ENCODE data around the gene ADARB2.

The ADARB2 gene

GRCh38 chr10:1643908-1644179, 93.5 kb downstream of the ADARB2 start:
- no peak for DNase-seq (ENCODE audit: low read depth in 1 of 2, low spot score in 1 of 2)

DNA sequence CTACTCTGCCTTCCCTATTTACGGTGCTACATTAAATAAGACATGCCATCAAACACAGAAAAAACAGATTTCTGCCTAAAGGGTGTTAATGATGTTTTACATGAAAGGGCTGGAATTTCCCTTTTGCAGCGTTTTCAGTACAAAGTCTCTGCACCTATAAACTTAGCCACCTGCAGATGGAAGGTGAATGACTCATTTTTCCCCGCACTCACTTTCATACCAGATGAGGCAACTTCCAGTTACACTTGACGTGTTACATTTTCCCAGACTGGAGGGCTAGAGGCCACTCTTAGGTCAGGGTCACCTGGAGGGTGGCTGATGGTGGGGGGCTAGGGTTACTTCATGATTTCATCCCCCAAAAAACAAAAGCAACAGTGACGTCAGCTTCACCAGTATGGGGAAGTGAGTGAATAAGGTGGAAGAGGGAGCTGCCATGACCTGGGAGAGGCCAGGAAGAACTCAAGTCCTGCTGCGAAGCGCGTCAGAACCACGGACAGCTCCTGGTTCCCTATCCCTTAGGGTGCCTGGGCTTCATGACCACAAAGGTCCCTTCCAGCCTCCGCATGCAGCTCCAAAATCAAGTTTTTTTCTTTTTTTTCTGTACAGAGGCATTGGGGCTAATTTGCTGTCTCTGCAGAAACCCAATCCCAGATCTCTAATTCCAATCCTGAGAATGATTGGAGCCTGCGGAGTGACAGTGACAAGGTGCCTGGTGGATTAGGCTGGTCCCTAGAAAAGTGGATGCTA, 94.0 kb downstream of the ADARB2 start:
- peak in 1 of 2 donors; percentile 27 for DNase-seq (ENCODE audit: low read depth in 1 of 2, low spot score in 1 of 2)

GRCh38 chr10:1642600-1643160, 94.6 kb downstream of the ADARB2 start:
- no peak for DNase-seq (ENCODE audit: low read depth in 1 of 2, low spot score in 1 of 2)

DNA sequence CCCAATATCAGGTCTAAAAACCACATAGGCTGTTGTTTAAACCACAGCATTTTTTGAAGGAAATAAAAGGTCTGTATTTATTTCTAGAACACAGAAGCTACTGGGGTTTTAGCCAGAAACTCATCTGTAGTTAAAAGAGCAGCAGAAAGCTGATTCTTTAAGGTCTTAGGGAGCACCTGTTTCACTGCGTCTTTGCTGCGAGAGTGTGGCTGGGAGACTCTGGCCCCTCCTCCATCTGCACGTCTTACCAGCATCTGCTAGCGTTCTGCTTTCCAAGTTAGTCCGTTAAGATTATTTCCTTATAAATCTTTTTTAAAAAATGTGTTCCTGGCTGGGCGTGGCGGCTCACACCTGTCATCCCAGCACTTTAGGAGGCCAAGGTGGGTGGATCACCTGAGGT, 95.9 kb downstream of the ADARB2 start:
- DNase-seq (ENCODE audit: low read depth in 1 of 2, low spot score in 1 of 2), result no peak

GRCh38 chr10:1638889-1639419, 98.4 kb downstream of the ADARB2 start:
- DNase-seq (ENCODE audit: low read depth in 1 of 2, low spot score in 1 of 2), result no peak

GRCh38 chr10:1635340-1635739, 102.0 kb downstream of the ADARB2 start:
- no peak for DNase-seq (ENCODE audit: low read depth in 1 of 2, low spot score in 1 of 2)

DNA sequence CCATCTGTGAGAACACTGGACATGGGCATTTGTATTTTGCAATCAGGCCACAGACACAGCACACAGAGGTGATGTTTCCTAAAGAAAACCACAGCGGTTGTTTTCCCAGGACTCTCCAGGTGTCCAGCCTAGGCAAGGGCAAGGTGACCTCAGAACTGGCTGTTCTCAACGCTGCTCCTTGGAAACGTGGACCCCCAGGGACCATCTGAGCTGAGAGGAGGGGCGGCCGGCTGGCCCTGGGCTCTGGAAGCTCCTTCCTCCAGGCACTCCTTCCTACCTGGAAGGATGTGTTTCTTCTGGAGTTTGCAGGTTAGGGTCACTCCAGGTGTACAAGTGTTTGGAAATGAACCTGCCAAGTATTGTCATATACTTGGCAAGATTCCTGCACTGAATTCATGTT, 103.1 kb downstream of the ADARB2 start:
- no peak for DNase-seq (ENCODE audit: low read depth in 1 of 2, low spot score in 1 of 2)

DNA sequence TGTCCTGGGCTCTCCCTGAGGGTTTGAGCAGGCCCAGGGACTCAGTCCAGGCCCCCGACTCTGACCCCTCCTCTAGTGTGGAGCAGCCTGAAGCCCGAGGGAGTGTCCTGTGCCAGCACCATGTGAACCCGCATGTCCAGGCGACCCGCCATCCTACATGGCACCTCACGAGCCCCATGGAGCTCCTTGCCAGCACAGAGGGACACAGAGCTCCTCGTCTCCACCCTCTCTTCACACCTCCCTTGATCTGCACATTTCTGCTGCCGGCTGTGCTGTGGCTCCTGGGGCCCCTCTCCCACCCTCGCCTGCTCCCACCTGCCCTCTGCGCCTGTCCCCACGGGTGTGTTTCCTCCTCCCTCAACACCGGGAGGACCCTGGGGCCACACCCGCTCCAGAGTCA, 103.5 kb downstream of the ADARB2 start:
- no peak for DNase-seq (ENCODE audit: low read depth in 1 of 2, low spot score in 1 of 2)

- no peak for DNase-seq (ENCODE audit: low read depth in 1 of 2, low spot score in 1 of 2)
Measured at GRCh38 chr10:1632596-1632995, 104.7 kb downstream of the ADARB2 start.

- no peak for DNase-seq (ENCODE audit: low read depth in 1 of 2, low spot score in 1 of 2)
Measured at GRCh38 chr10:1632141-1632540, 105.2 kb downstream of the ADARB2 start.

- DNase-seq (ENCODE audit: low read depth in 1 of 2, low spot score in 1 of 2), result no peak
Measured at GRCh38 chr10:1631282-1631681, 106.0 kb downstream of the ADARB2 start.

DNA sequence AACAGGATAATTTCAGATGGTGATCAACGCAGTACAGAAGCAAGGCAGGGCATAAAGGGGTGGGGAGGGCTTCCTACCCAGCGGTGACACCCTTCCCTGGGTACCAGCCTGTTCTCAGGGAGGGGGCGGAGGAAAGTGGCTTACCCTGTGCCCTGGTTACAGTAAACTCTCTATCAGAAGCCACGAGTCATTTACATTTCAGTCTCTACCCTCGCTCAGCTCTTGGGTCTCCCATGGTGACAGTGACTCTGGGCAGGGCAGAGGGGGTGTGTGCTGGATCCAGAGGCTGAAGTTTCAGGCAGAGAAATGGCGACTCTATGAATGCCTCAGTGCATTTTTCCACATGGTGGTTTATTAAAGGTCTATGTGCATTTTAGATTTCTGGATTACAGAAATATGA, 107.0 kb downstream of the ADARB2 start:
- no peak for DNase-seq (ENCODE audit: low read depth in 1 of 2, low spot score in 1 of 2)

- DNase-seq (ENCODE audit: low read depth in 1 of 2, low spot score in 1 of 2), result no peak
Measured at GRCh38 chr10:1629326-1630198, 107.8 kb downstream of the ADARB2 start.

- DNase-seq (ENCODE audit: low read depth in 1 of 2, low spot score in 1 of 2), result no peak
Measured at GRCh38 chr10:1628757-1629156, 108.6 kb downstream of the ADARB2 start.

DNA sequence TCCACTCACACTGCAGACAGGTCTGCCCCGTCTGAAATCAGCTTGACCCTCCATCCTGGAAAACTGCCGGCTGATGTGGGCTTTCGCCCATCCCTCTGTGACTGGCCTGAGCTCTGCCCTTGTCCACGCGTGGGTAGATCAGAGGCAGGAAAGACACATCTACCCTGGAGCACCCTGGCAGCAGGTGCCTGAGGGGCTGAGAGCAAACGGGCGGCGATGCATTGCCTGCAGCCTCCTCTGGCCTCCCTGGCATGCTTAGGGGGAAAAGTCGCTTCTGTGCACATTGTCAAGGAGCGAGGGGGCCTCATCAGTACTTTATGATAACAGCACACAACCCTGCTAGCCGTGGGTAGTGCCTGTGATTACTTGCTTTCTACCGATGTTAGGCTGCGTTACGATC, 109.4 kb downstream of the ADARB2 start:
- no peak for DNase-seq (ENCODE audit: low read depth in 1 of 2, low spot score in 1 of 2)

DNA sequence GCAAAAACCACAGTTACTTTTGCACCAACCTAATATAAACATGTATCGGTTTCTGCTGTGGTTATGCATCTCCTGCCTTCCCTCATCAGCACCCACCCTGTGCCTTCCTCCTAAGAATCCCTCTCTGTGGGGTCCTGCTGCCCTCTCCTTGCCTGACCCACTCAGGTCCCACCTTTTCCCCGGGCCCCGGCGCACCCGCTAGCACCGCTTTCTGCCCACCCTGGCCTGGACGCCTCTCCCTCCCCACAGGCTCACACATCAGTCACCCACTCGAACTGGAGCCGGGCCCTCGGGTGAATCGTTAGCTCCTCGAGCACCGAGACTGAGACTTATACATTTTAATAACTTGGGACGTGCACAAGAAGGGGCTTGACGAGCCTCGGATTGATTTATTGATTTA, 110.5 kb downstream of the ADARB2 start:
- DNase-seq (ENCODE audit: low read depth in 1 of 2, low spot score in 1 of 2), result no peak

DNA sequence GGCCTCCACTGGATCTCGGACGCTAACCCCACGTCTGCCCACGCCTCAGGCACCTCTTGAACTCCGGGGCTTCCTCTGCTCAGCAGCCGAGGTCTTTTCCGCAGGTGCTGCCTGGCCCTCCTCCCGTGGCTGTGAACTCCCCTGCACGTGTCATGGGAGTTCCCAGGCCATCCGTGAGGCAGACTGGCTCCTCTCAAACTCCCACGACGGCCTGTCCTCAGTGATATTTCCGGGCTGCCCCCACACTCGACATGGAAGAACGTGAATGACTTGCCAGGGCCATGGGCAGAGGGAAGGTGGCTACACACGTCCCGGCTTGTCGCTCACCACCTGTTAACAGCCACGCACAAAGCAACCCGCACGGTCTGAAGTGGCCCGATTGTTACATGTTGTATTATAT, 110.9 kb downstream of the ADARB2 start:
- DNase-seq (ENCODE audit: low read depth in 1 of 2, low spot score in 1 of 2), result no peak

GRCh38 chr10:1625731-1626130, 111.6 kb downstream of the ADARB2 start:
- no peak for DNase-seq (ENCODE audit: low read depth in 1 of 2, low spot score in 1 of 2)

DNA sequence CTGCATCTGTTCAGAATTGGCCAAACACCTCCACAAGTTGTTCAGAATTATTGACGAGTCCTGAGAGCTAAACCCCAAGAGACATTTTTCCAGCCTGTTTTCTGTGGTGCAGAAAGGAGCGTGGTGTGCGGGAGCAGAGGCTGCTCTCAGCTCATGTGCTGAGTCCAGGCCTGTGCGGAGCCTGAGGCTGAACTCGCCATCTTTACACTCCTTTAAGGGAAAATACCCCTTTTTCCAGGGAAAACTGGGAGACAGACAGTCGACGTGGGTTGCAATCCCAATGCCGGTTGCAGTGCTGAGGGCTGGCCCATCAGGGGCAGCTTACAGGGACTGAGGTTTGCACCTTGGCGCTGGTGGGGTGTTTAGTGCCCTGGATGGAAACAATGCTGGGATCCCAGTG, 112.2 kb downstream of the ADARB2 start:
- no peak for DNase-seq (ENCODE audit: low read depth in 1 of 2, low spot score in 1 of 2)

DNA sequence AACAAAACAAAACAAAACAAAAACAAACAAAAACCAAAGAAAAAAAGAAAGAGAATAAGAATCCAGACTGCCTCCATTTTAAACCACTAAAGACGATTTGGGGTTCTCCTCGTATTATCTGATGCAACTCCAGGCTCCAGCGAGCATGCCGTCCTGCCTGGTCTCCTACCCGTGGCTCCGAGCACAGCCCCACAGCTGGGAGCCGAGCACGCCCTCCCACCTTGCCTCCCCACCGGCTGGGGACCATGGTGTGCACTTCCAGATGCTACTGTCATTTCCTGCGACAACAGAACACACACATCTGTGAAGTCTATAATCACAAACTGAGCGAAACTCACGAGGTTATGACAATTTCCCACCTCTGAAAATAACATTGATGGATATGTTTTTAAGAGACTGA, 113.1 kb downstream of the ADARB2 start:
- no peak for DNase-seq (ENCODE audit: low read depth in 1 of 2, low spot score in 1 of 2)

GRCh38 chr10:1620803-1621202, 116.5 kb downstream of the ADARB2 start:
- DNase-seq (ENCODE audit: low read depth in 1 of 2, low spot score in 1 of 2), result no peak

Data from activated CD4-positive, alpha-beta T cell treated with anti-CD3 and anti-CD28 coated beads, Interleukin-2, amount 50 U/mL, for 24 hours (primary cell).